HepG2 (cell line): ENCODE results near the gene LRRC27. TPM values are rescaled to one million over a fixed set of nuclear protein-coding genes. Genes with fewer than 3 reads are reported as not detected.

Experiments used
- ATAC-seq: fragments of 200-7000 bp; cut with Tn5 transposase; 3 replicates; pipeline ENCODE4 v1.9.1; 2020; ENCODE audit warnings: mild to moderate bottlenecking, moderate library complexity
- BruUV-seq: library from RNA; stranded (reverse); fragments of 400-500 nt; replicated peaks from 2 replicates; lab custom pipeline; 2021; lab: Mats Ljungman, UMichigan
- CTCF ChIA-PET: fragments of 300-600 bp; formaldehyde crosslinking; extraction: SDS; loops from one replicate; lab custom pipeline; 2021; ENCODE audit warnings: low total read pairs, inconsistent platforms, low intra/inter-chr PET ratio; lab: Yijun Ruan, JAX
- POLR2A ChIA-PET: fragments of 350-600 bp; sonication (Branson Sonifier 250); formaldehyde crosslinking; loops from one replicate; lab custom pipeline; 2020; ENCODE audit warnings: antibody characterized with exemption, inconsistent platforms; lab: Yijun Ruan, JAX
- DNase-seq: peaks from one replicate; pipeline ENCODE4 v3.0.0-alpha.2; 2015; ENCODE audit warnings: low spot score
- FAIRE-seq: peaks from 3 replicates; lab custom pipeline; 2011; peaks lifted over from hg19 to GRCh38; lab: Jason Lieb, UNC
- H2AFZ ChIP-seq: one replicate; pipeline ENCODE4 v1.6.1; 2011; ENCODE audit warnings: low read length, inconsistent platforms
- H3K27ac ChIP-seq: fragments of 300-600 bp; 3 replicates; pipeline ENCODE4 v1.8.0; 2011; ENCODE audit warnings: mixed run types, mild to moderate bottlenecking, mixed read lengths, low read length, inconsistent platforms; ENCODE audit not compliant: insufficient read depth; ENCODE audit errors: extremely low read length
- H3K27me3 ChIP-seq, 2 experiments: fragments of 200-600 bp in 1 of 2; 2 replicates in 1 of 2; 3 replicates in 1 of 2; pipeline versions ENCODE4 v1.6.0 to v1.8.0; 2011; ENCODE audit warnings: low read length in 2 of 2, mild to moderate bottlenecking in 2 of 2, moderate library complexity in 2 of 2, inconsistent platforms in 1 of 2; ENCODE audit not compliant: insufficient read depth in 2 of 2, control insufficient read depth in 1 of 2
- H3K36me3 ChIP-seq, 2 experiments: fragments of 200-600 bp in 1 of 2; replicated peaks in 1 of 2; 2 replicates in 1 of 2; 3 replicates in 1 of 2; pipeline versions ENCODE4 v1.5.1 to v1.8.0; 2011; ENCODE audit warnings: low read length in 2 of 2, inconsistent platforms in 1 of 2; ENCODE audit not compliant: insufficient read depth in 2 of 2, control insufficient read depth in 1 of 2
- H3K4me1 ChIP-seq: 2 replicates; pipeline ENCODE4 v1.5.1; 2012; ENCODE audit warnings: low read length, inconsistent platforms; ENCODE audit not compliant: insufficient read depth
- H3K4me2 ChIP-seq: 2 replicates; pipeline ENCODE4 v1.6.0; 2011; ENCODE audit warnings: low read depth, low read length, inconsistent platforms
- H3K4me3 ChIP-seq, 3 experiments: fragments of 200-600 bp in 1 of 3; sonication (generic), shearing (Covaris generic) in 1 of 3; replicated peaks in 1 of 3; 2 replicates each; pipeline ENCODE4 v1.5.1; 2011 to 2016; ENCODE audit warnings: low read length in 3 of 3, inconsistent platforms in 2 of 3, low read depth in 2 of 3, mild to moderate bottlenecking in 2 of 3, control low read depth in 1 of 3, mixed read lengths in 1 of 3; ENCODE audit not compliant: insufficient read depth in 1 of 3
- H3K79me2 ChIP-seq: one replicate; pipeline ENCODE4 v1.6.1; 2011; ENCODE audit warnings: low read length, inconsistent platforms; ENCODE audit not compliant: insufficient read depth
- H3K9ac ChIP-seq: 2 replicates; pipeline ENCODE4 v1.6.0; 2011; ENCODE audit warnings: mild to moderate bottlenecking, low read depth, low read length, inconsistent platforms; ENCODE audit not compliant: insufficient read depth
- H3K9me3 ChIP-seq: 2 replicates; pipeline ENCODE4 v1.5.1; 2012; ENCODE audit warnings: mild to moderate bottlenecking, low read length
- H4K20me1 ChIP-seq: 2 replicates; pipeline ENCODE4 v1.6.0; 2011; ENCODE audit warnings: inconsistent platforms, mild to moderate bottlenecking, low read length, moderate library complexity; ENCODE audit not compliant: insufficient read depth
- CBX1 ChIP-seq: IDR thresholded peaks from one replicate; pipeline ENCODE4 v1.6.1; 2016; ENCODE audit warnings: antibody characterized with exemption, low read depth
- CREB3 ChIP-seq: sonication (generic); formaldehyde crosslinking; IDR thresholded peaks from 2 replicates; pipeline ENCODE4 v1.5.0; 2020; ENCODE audit warnings: missing genetic modification reagents
- GATA4 ChIP-seq: sonication (generic); IDR thresholded peaks from 2 replicates; pipeline ENCODE4 v1.6.1; 2016; ENCODE audit warnings: antibody characterized with exemption, low read depth, borderline replicate concordance
- KAT7 ChIP-seq: IDR thresholded peaks from 2 replicates; pipeline ENCODE4 v1.6.1; 2018; ENCODE audit warnings: borderline replicate concordance, missing compliant biosample characterization
- NPAS2 ChIP-seq: sonication (generic); formaldehyde crosslinking; IDR thresholded peaks from 2 replicates; pipeline ENCODE4 v1.8.0; 2022; ENCODE audit warnings: mild to moderate bottlenecking, missing genetic modification reagents, borderline replicate concordance
- RBAK ChIP-seq: sonication (generic); formaldehyde crosslinking; IDR thresholded peaks from 2 replicates; pipeline ENCODE4 v1.5.1; 2020; ENCODE audit warnings: mild to moderate bottlenecking, missing genetic modification reagents
- RXRB ChIP-seq: IDR thresholded peaks from 2 replicates; pipeline ENCODE4 v1.6.1; 2016; ENCODE audit warnings: borderline replicate concordance, missing genetic modification reagents, missing compliant biosample characterization
- SNAPC2 ChIP-seq: sonication (generic); formaldehyde crosslinking; IDR thresholded peaks from 2 replicates; pipeline ENCODE4 v1.8.1; 2022; ENCODE audit warnings: mild to moderate bottlenecking, missing genetic modification reagents
- SRF ChIP-seq: IDR thresholded peaks from 2 replicates; pipeline ENCODE4 v1.6.1; 2011; ENCODE audit warnings: mild to moderate bottlenecking, low read depth, low read length, moderate library complexity
- ZFX ChIP-seq: sonication (generic); formaldehyde crosslinking; IDR thresholded peaks from 2 replicates; pipeline ENCODE4 v1.4.0; 2020; ENCODE audit warnings: mild to moderate bottlenecking, low read depth, missing genetic modification reagents, moderate library complexity
- ZNF503 ChIP-seq: sonication (generic); formaldehyde crosslinking; IDR thresholded peaks from 2 replicates; pipeline ENCODE4 v1.4.0; 2020; ENCODE audit warnings: missing genetic modification reagents
- ZNF564 ChIP-seq: sonication (generic); formaldehyde crosslinking; IDR thresholded peaks from 2 replicates; pipeline ENCODE4 v1.8.1; 2023; ENCODE audit warnings: mild to moderate bottlenecking, missing genetic modification reagents
- ZNF83 ChIP-seq: sonication (generic); formaldehyde crosslinking; IDR thresholded peaks from 2 replicates; pipeline ENCODE4 v1.4.0; 2020; ENCODE audit warnings: missing genetic modification reagents, mild to moderate bottlenecking, borderline replicate concordance
- ZNF878 ChIP-seq: sonication (generic); formaldehyde crosslinking; IDR thresholded peaks from 2 replicates; pipeline ENCODE4 v1.8.1; 2023; ENCODE audit warnings: mild to moderate bottlenecking, missing genetic modification reagents, moderate library complexity
- WGBS: methylation state at CpG from one replicate; pipeline ENCODE4 v1.1.6; 2017; ENCODE audit warnings: low lambda C conversion rate; 5-methylcytosine and 5-hydroxymethylcytosine counted together
- in situ Hi-C: cut with HindIII; loops from 2 replicates; pipeline ENCODE4 v1.10.0; 2017; ENCODE audit warnings: low pct_unique_long_range_greater_than_20kb; ENCODE audit not compliant: extremely low pct_ligation_motif_present
- intact Hi-C: fragments of 100-400 bp; cut with micrococcal nuclease; formaldehyde crosslinking; loops from one replicate; pipeline ENCODE4 v1.10.0; 2022; ENCODE audit not compliant: unreplicated experiment
- polyA plus RNA-seq, 8 experiments: library from polyadenylated mRNA; depleted of rRNA in 3 of 8; stranded (reverse) in 7 of 8; unstranded in 1 of 8; fragments of >200 nt; fragmentation: Illumina TruSeq in 4 of 8; extraction: Trizol in 4 of 8; gene quantifications; 2 replicates each; pipeline versions ENCODE4 v1.2.1 to v1.2.3, GENCODE V29; 2011 to 2016; ENCODE audit warnings: low read depth in 4 of 8, missing spikeins in 1 of 8, mixed read lengths in 1 of 8; ENCODE audit not compliant: insufficient read depth in 1 of 8
- total RNA-seq, 5 experiments: library from RNA; depleted of rRNA; stranded (reverse); fragments of >200 nt; fragmentation: Illumina TruSeq; extraction: Trizol; gene quantifications; 2 replicates each; pipeline ENCODE4 v1.2.3, GENCODE V29; 2016; ENCODE audit warnings: low read depth in 1 of 5
- TF ChIP-seq, protein P1 (sequence below): sonication (generic); formaldehyde crosslinking; IDR thresholded peaks from 2 replicates; pipeline ENCODE4 v1.4.0; 2020; ENCODE audit warnings: mild to moderate bottlenecking, missing genetic modification reagents
- TF ChIP-seq, protein P2 (sequence below): sonication (generic); formaldehyde crosslinking; IDR thresholded peaks from 2 replicates; pipeline ENCODE4 v1.9.0; 2021; ENCODE audit warnings: missing genetic modification reagents, borderline replicate concordance
- TF ChIP-seq, protein P3 (sequence below): IDR thresholded peaks from 2 replicates; pipeline ENCODE4 v1.6.1; 2016; ENCODE audit warnings: missing genetic modification reagents, missing compliant biosample characterization

LRRC27 gene
- total and polyA plus RNA-seq, 2 of the 13 experiments (the other 11 are each of a cell fraction or from before 2014, with no cell fraction given) = 4.2 to 4.6 TPM

DNA sequence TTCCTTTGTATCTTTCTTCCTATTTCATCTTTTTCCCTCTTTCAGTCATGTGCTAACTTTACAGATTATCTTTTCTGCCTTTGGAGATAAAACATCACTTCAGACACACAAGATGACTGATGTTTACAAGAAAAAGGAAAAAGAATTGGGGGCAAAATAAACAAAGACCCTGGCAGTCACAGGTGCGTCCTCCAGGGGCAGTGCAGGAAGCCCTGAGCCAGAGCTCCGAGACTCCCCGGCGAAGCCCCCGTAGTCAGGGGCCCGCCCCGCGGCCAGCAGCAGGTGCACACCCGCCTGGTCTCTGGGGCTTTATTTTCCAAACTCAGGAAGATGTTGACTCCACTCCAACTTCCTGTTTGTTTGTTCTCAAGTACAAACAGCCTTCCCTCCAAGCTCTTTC lies 34.5 kb upstream of the LRRC27 start (continued):
- TF ChIP-seq SRF = no peak
- no peak for TF ChIP-seq CREB3 (CRISPR knock-in tag)
- no peak for TF ChIP-seq RXRB (CRISPR knock-in tag)
- TF ChIP-seq, protein P1, sequence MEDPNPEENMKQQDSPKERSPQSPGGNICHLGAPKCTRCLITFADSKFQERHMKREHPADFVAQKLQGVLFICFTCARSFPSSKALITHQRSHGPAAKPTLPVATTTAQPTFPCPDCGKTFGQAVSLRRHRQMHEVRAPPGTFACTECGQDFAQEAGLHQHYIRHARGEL (CRISPR knock-in tag) = no peak

GRCh38 chr10:132298038-132298881 lies 33.7 kb upstream of the LRRC27 start:
- Histone ChIP-seq H3K9me3 (no peaks in the 10 kb centered on the region), H3K4me3 (no peak overlapping the region), H3K36me3 (no peaks in the 10 kb centered on the region), H3K4me2 (no peak overlapping the region), H3K4me1 (no peaks in the 10 kb centered on the region), H3K27me3 (no peaks in the 10 kb centered on the region), H4K20me1 (no peaks in the 10 kb centered on the region), H3K9ac (no peak overlapping the region), H3K79me2 (peaks cover 3% of the 10 kb centered on the region), H2AFZ (no peak overlapping the region), H3K27ac (no peak overlapping the region)
- in situ Hi-C loops (no loop called here), intact Hi-C loops (no loop called here)
- DNase-seq (no peak), FAIRE-seq (no peak), ATAC-seq (no peak)
- no peak for TF ChIP-seq RBAK (CRISPR knock-in tag)
- no peak for TF ChIP-seq ZNF83 (CRISPR knock-in tag)
- no peak for TF ChIP-seq NPAS2 (CRISPR knock-in tag)
- TF ChIP-seq ZFX = no peak
- no peak for TF ChIP-seq GATA4
- TF ChIP-seq ZNF878 (CRISPR knock-in tag) = no peak
- no peak for TF ChIP-seq ZNF503 (CRISPR knock-in tag)
- no peak for TF ChIP-seq SNAPC2 (CRISPR knock-in tag)
- TF ChIP-seq, protein P2, sequence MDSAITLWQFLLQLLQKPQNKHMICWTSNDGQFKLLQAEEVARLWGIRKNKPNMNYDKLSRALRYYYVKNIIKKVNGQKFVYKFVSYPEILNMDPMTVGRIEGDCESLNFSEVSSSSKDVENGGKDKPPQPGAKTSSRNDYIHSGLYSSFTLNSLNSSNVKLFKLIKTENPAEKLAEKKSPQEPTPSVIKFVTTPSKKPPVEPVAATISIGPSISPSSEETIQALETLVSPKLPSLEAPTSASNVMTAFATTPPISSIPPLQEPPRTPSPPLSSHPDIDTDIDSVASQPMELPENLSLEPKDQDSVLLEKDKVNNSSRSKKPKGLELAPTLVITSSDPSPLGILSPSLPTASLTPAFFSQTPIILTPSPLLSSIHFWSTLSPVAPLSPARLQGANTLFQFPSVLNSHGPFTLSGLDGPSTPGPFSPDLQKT (CRISPR knock-in tag) = no peak
- TF ChIP-seq, protein P3, sequence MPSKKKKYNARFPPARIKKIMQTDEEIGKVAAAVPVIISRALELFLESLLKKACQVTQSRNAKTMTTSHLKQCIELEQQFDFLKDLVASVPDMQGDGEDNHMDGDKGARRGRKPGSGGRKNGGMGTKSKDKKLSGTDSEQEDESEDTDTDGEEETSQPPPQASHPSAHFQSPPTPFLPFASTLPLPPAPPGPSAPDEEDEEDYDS (CRISPR knock-in tag) = no peak
- no peak for TF ChIP-seq KAT7 (CRISPR knock-in tag)
- TF ChIP-seq CBX1 = no peak
- TF ChIP-seq ZNF564 (CRISPR knock-in tag) = no peak
- WGBS = 70% methylated on average over 15 of the region's 28 CpGs
- CTCF ChIA-PET = no interaction called here
- POLR2A ChIA-PET = no interaction called here
- no TSS peak for BruUV-seq
